ENCODE results near the gene CAVIN4.

GRCh38 chr9:100575006-100575405 is 2.9 kb upstream of the CAVIN4 start:
- no peak for TF ChIP-seq SP1 (IDR thresholded peaks at IDR 0.05; ENCODE audit: low read depth)
- no peak for TF ChIP-seq TCF7L2 (IDR thresholded peaks at IDR 0.05; ENCODE audit: borderline replicate concordance, extremely low read depth, insufficient read depth, insufficient read length)
- TF ChIP-seq REST (IDR thresholded peaks at IDR 0.05; ENCODE audit: low read depth), result no peak
- no peak for TF ChIP-seq CTCF (IDR thresholded peaks at IDR 0.05 in 2 of 3, conservative IDR thresholded peaks at IDR 0.05 in 1 of 3; ENCODE audit: borderline replicate concordance in 1 of 3, insufficient read depth in 1 of 3, low read depth in 2 of 3, low read length in 2 of 3)
- no peak for TF ChIP-seq EZH2phosphoT487 (IDR thresholded peaks at IDR 0.05; ENCODE audit: borderline replicate concordance)

Measured in HCT116 (cell line).